K562 (cell line): ENCODE results near the gene SMIM12. TPM values are rescaled to one million over a fixed set of nuclear protein-coding genes. Genes with fewer than 3 reads are reported as not detected.

Experiments
- BRCA1 ChIP-seq, 2 experiments: fragments of 450-650 bp in 1 of 2; sonication (generic) in 1 of 2; formaldehyde crosslinking in 1 of 2; IDR thresholded peaks; 2 replicates each; pipeline versions ENCODE4 v1.5.0 to v1.6.1; 2017 to 2020; ENCODE audit warnings: mild to moderate bottlenecking in 1 of 2, missing genetic modification reagents in 1 of 2
- BRD9 ChIP-seq: fragments of 450-650 bp; IDR thresholded peaks from 2 replicates; pipeline ENCODE4 v1.6.1; 2018; ENCODE audit warnings: low read depth; ENCODE audit not compliant: partially characterized antibody
- ILK ChIP-seq: fragments of 450-650 bp; IDR thresholded peaks from 2 replicates; pipeline ENCODE4 v1.6.1; 2016; ENCODE audit warnings: missing genetic modification characterization, low read depth, mild to moderate bottlenecking, missing compliant biosample characterization, moderate library complexity, borderline replicate concordance
- RBM15 ChIP-seq: fragments of 200-400 bp; formaldehyde crosslinking; IDR thresholded peaks from 2 replicates; pipeline ENCODE4 v1.6.1; 2018; ENCODE audit warnings: mild to moderate bottlenecking, low read length, moderate library complexity; ENCODE audit not compliant: insufficient read depth
- SMARCE1 ChIP-seq: fragments of 450-650 bp; IDR thresholded peaks from 2 replicates; pipeline ENCODE4 v1.7.1; 2016; ENCODE audit warnings: mild to moderate bottlenecking
- TCF7L2 ChIP-seq: fragments of 150-350 bp; IDR thresholded peaks from 2 replicates; pipeline ENCODE4 v1.6.1; 2016; ENCODE audit warnings: low read depth, mild to moderate bottlenecking, low read length, moderate library complexity
- TEAD1 ChIP-seq, 2 experiments: fragments of 450-650 bp in 1 of 2; sonication (generic) in 1 of 2; formaldehyde crosslinking; IDR thresholded peaks; 2 replicates each; pipeline versions ENCODE4 v1.4.0 to v1.8.0; 2020 to 2022; ENCODE audit warnings: mild to moderate bottlenecking in 2 of 2, missing genetic modification reagents in 1 of 2
- TOE1 ChIP-seq, 2 experiments: fragments of 450-650 bp in 1 of 2; sonication (generic) in 1 of 2; formaldehyde crosslinking in 1 of 2; IDR thresholded peaks; 2 replicates each; pipeline versions ENCODE4 v1.7.1 to v1.8.0; 2016 to 2022; ENCODE audit warnings: borderline replicate concordance in 2 of 2, mild to moderate bottlenecking in 2 of 2, antibody characterized with exemption in 1 of 2, inconsistent platforms in 1 of 2, low read depth in 1 of 2, missing genetic modification reagents in 1 of 2, moderate library complexity in 1 of 2
- ZNF77 ChIP-seq: fragments of 250-450 bp; sonication (Bioruptor Pico); IDR thresholded peaks from 2 replicates; pipeline ENCODE4 v1.5.0; 2020
- polyA plus RNA-seq, 8 experiments: library from polyadenylated mRNA; depleted of rRNA in 4 of 8; stranded (reverse) in 5 of 8; unstranded in 3 of 8; fragments of >200 nt; fragmentation: Nextera tagmentation in 2 of 8; fragmentation: Illumina TruSeq in 1 of 8; extraction: Ambion mirVana in 2 of 8; extraction: Trizol in 1 of 8; gene quantifications; 2 replicates each; pipeline versions ENCODE4 v1.2.1 to v1.2.3, GENCODE V29; 2011 to 2014; ENCODE audit warnings: inconsistent platforms in 1 of 8, missing spikeins in 1 of 8
- total RNA-seq, 7 experiments: library from RNA; depleted of rRNA in 6 of 7; stranded (reverse); fragments of >200 nt in 6 of 7; fragmentation: Illumina TruSeq in 2 of 7; extraction: Trizol in 2 of 7; gene quantifications; 2 replicates each; pipeline versions ENCODE4 v1.2.1 to v1.2.3, GENCODE V29; 2011 to 2021; ENCODE audit warnings: low replicate concordance in 1 of 7
- TF ChIP-seq, protein P1 (sequence below), 2 experiments: fragments of 450-650 bp; IDR thresholded peaks; 2 replicates each; pipeline ENCODE4 v1.6.1; 2016; ENCODE audit warnings: mild to moderate bottlenecking in 2 of 2, borderline replicate concordance in 1 of 2, low read depth in 1 of 2, moderate library complexity in 1 of 2
- TF ChIP-seq, protein P2 (sequence below), 2 experiments: fragments of 450-650 bp; conservative IDR thresholded peaks; 2 replicates each; pipeline ENCODE4 v1.6.1; 2017; ENCODE audit warnings: mild to moderate bottlenecking in 2 of 2, moderate library complexity in 2 of 2
- TF ChIP-seq, protein P3 (sequence below): sonication (generic); formaldehyde crosslinking; IDR thresholded peaks from 2 replicates; pipeline ENCODE4 v1.9.0; 2022; ENCODE audit warnings: mild to moderate bottlenecking, missing genetic modification reagents

SMIM12 gene
- total and polyA plus RNA-seq, 9 of the 15 experiments (the other 6 are each of a cell fraction or from before 2014, with no cell fraction given) = 51.7 to 112 (median 63.9) TPM

DNA sequence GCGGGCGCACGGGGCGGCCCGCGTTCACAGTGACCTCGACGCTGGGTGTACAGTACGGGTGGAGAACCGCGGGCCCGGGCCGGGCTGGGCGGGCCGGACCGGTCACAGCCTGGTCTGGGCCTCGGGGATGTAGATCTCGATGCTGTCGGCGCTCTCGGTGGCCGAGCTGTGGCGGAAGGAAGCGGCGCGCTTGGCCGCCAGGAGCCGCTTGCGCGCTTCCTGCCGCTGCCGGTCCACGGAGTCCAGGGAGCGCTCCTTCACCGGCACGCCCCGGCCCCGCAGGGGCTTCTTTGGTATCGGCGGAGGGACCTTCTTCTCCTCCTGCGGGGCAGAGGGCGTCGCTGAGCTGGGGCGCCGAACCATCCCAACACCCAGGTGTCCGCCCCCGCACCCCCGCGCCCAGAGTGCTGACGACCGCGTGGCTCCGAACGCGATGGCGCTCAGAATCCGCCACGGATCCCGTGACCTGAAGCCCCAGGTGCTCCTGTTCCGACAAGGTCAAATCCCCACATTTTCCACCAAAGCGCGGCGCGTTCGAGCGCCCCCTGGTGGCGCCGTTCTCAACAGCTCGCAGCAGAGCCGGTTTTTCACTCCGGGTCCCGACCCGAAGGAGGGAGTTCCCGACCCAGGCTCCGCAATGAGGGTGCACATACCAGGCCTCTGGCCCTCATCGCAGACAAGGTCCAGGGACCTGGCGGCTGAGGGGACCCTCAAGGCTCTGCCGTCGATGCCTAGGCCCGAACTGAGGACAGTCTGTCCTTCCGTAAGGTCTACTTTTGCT is 6.6 kb upstream of the SMIM12 start (continued):
- TF ChIP-seq, protein P1, sequence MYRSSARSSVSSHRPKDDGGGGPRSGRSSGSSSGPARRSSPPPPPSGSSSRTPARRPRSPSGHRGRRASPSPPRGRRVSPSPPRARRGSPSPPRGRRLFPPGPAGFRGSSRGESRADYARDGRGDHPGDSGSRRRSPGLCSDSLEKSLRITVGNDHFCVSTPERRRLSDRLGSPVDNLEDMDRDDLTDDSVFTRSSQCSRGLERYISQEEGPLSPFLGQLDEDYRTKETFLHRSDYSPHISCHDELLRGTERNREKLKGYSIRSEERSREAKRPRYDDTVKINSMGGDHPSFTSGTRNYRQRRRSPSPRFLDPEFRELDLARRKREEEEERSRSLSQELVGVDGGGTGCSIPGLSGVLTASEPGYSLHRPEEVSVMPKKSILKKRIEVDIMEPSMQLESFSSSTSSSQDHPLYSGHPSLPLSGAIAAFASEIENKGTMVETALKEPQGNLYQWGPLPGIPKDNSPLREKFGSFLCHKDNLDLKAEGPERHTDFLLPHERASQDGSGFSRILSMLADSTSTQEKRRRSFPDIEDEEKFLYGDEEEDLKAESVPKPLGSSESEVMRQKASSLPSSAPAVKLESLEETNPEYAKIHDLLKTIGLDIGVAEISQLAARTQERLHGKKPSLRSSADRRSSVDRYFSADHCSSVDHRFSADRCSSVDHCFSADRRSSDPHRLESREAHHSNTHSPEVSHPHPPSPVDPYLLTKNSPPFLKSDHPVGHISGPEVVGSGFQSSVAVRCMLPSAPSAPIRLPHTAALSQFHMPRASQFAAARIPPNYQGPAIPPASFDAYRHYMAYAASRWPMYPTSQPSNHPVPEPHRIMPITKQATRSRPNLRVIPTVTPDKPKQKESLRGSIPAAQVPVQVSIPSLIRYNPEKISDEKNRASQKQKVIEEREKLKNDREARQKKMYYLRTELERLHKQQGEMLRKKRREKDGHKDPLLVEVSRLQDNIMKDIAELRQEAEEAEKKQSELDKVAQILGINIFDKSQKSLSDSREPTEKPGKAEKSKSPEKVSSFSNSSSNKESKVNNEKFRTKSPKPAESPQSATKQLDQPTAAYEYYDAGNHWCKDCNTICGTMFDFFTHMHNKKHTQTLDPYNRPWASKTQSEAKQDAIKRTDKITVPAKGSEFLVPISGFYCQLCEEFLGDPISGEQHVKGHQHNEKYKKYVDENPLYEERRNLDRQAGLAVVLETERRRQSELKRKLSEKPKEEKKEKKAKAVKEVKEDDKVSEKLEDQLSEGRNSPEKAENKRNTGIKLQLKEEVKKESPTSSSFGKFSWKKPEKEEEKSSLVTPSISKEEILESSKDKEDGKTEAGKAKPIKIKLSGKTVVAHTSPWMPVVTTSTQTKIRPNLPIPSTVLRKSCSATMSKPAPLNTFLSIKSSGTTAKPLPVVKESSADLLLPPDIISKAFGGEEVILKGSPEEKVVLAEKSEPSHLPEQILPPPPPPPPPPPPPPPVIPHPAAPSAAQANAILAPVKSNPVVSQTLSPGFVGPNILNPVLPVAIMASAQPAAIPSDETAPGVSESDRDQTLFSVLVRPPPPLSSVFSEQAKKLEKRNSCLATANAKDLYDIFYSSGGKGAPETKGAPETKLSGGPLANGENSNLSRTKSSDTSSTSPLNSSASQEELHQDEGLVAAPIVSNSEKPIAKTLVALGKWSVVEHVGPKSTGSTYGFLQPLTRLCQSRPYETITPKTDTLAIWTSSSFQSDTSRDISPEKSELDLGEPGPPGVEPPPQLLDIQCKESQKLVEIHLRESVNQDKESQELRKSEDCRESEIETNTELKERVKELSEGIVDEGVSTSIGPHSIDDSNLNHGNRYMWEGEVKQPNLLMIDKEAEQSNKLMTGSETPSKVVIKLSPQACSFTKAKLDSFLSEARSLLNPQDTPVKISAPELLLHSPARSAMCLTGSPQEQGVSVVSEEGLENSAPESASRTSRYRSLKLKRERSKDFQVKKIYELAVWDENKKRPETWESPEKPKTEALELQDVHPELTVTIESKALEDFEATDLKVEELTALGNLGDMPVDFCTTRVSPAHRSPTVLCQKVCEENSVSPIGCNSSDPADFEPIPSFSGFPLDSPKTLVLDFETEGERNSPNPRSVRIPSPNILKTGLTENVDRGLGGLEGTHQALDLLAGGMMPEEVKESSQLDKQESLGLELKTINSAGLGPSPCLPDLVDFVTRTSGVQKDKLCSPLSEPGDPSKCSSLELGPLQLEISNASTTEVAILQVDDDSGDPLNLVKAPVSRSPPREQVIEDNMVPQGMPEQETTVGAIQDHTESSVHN (IDR thresholded peaks at IDR 0.05; ENCODE audit: borderline replicate concordance in 1 of 2, low read depth in 1 of 2) = no peak
- no peak for TF ChIP-seq BRCA1 (IDR thresholded peaks at IDR 0.05)
- no peak for TF ChIP-seq BRCA1 (CRISPR knock-in tag; IDR thresholded peaks at IDR 0.05)
- TF ChIP-seq, protein P2, sequence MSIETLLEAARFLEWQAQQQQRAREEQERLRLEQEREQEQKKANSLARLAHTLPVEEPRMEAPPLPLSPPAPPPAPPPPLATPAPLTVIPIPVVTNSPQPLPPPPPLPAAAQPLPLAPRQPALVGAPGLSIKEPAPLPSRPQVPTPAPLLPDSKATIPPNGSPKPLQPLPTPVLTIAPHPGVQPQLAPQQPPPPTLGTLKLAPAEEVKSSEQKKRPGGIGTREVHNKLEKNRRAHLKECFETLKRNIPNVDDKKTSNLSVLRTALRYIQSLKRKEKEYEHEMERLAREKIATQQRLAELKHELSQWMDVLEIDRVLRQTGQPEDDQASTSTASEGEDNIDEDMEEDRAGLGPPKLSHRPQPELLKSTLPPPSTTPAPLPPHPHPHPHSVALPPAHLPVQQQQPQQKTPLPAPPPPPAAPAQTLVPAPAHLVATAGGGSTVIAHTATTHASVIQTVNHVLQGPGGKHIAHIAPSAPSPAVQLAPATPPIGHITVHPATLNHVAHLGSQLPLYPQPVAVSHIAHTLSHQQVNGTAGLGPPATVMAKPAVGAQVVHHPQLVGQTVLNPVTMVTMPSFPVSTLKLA (conservative IDR thresholded peaks at IDR 0.05) = no peak
- TF ChIP-seq ZNF77 (CRISPR knock-in tag) = no peak
- TF ChIP-seq RBM15 = no peak
- peak in 1 of 2 experiments; percentile 74; a peak in 2 of 4 replicates for TF ChIP-seq TEAD1 (CRISPR knock-in tag; IDR thresholded peaks at IDR 0.05)
- TF ChIP-seq SMARCE1 = no peak
- no peak for TF ChIP-seq BRD9
- peak; percentile 77 for TF ChIP-seq TOE1 (IDR thresholded peaks at IDR 0.05; ENCODE audit: borderline replicate concordance)
- no peak for TF ChIP-seq TOE1 (CRISPR knock-in tag; IDR thresholded peaks at IDR 0.05; ENCODE audit: borderline replicate concordance, low read depth)
- TF ChIP-seq ILK (tag) = no peak
- TF ChIP-seq, protein P3, sequence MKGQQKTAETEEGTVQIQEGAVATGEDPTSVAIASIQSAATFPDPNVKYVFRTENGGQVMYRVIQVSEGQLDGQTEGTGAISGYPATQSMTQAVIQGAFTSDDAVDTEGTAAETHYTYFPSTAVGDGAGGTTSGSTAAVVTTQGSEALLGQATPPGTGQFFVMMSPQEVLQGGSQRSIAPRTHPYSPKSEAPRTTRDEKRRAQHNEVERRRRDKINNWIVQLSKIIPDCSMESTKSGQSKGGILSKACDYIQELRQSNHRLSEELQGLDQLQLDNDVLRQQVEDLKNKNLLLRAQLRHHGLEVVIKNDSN (CRISPR knock-in tag) = peak; percentile 63
- TF ChIP-seq TCF7L2 = no peak
